ENCODE measurements around the gene TMEM98.
"Not testable (repeated sequence)": the region's sequence is repeated elsewhere in the genome, so short reads cannot be mapped to it uniquely, and the experiment has no call there.

The TMEM98 gene

GRCh38 chr17:32985050-32985756 lies 57.2 kb downstream of the TMEM98 start:
- DNase-seq (ENCODE audit: low spot score), result no peak

DNA sequence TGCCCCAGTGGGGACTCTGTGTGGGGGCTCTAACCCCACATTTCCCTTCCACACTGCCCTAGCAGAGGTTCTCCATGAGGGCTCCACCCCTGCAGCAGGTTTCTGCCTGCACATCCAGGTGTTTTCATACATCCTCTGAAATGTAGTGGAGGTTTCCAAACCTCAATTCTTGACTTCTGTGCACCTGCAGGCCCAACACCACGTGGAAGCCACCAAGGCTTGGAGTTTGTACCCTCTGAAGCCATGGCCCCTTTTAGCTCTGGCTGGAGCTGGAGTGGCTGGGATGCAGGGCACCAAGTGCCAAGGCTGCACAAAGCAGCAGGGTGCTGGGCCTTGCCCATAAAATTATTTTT lies 59.5 kb downstream of the TMEM98 start:
- DNase-seq (ENCODE audit: low spot score), result not testable (repeated sequence)

- DNase-seq (ENCODE audit: low spot score), result not testable (repeated sequence)
Observed at GRCh38 chr17:32987868-32988267, 59.9 kb downstream of the TMEM98 start.

GRCh38 chr17:32988481-32989101 lies 60.6 kb downstream of the TMEM98 start:
- no peak for DNase-seq (ENCODE audit: low spot score)

- DNase-seq (ENCODE audit: low spot score), result no peak
Observed at GRCh38 chr17:32992321-32993033, 64.5 kb downstream of the TMEM98 start.

DNA sequence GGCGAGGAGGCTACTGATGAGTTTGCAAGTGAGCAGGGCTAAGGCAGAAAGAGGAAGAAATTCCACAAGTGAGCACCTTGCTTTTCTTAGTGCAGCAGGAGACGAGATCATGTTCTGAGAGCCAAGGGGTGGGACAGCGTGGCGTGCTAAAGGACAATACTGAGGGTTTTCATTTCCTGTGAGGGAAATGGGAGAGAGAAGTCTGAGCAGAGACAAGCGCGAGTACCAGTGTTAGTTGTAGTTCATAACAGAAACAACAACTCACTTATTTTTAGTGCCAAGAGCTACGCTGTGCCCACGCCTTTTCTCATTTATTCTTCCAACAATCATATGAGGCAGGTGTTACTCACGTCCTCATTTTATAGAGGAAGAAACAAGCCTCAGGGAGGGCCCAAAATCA lies 66.0 kb downstream of the TMEM98 start:
- DNase-seq (ENCODE audit: low spot score), result no peak
